ENCODE data around the gene RAB24. TPM values are rescaled to one million over a fixed set of nuclear protein-coding genes. Genes with fewer than 3 reads are reported as not detected.

RAB24 gene
- total and polyA plus RNA-seq, 2 experiments from 2014 or later: 27.1 to 27.7 TPM

- H3K79me2 ChIP-seq (replicated peaks; ENCODE audit: insufficient read depth): peaks cover 84% of the 10 kb centered on the region
- Mint-ChIP-seq H3K4me1 (peaks cover 22% of the 10 kb centered on the region), H3K4me3 (no peak overlapping the region), H3K9me3 (no peaks in the 10 kb centered on the region), H3K27me3 (ENCODE audit: insufficient read depth, low read depth, poor library complexity) (peaks cover 7% of the 10 kb centered on the region), H3K27ac (no peak overlapping the region), H3K36me3 (ENCODE audit: low read depth) (peaks cover 20% of the 10 kb centered on the region)
- no peaks in the 10 kb centered on the region for H3K27me3 ChIP-seq (ENCODE audit: insufficient read depth)
- ATAC-seq (no peak), DNase-seq (ENCODE audit: low spot score) (no peak)
- peaks cover 13% of the 10 kb centered on the region; the same call in 1 of the 2 replicates for H3K36me3 ChIP-seq (ENCODE audit: insufficient read depth)
- H3F3A ChIP-seq (replicated peaks; ENCODE audit: low read depth): 0 out of 2 replicates have a peak, but pooled peaks cover 6% of the 10 kb centered on the region
- TF ChIP-seq STAT1 (IDR thresholded peaks at IDR 0.05; ENCODE audit: unreplicated experiment): no peak
- no peak for TF ChIP-seq ZNF114 (CRISPR knock-in tag; IDR thresholded peaks at IDR 0.05)
- no peak for TF ChIP-seq ZNF331 (CRISPR knock-in tag; IDR thresholded peaks at IDR 0.05; ENCODE audit: low read depth)
- no peak for TF ChIP-seq CREB1 (CRISPR knock-in tag; IDR thresholded peaks at IDR 0.05; ENCODE audit: low read depth)
- TF ChIP-seq JUNB (IDR thresholded peaks at IDR 0.05; ENCODE audit: unreplicated experiment): no peak
- TF ChIP-seq ETS1 (IDR thresholded peaks at IDR 0.05): no peak
- TF ChIP-seq EZH2 (IDR thresholded peaks at IDR 0.05; ENCODE audit: low read depth, unreplicated experiment): no peak
- TF ChIP-seq NANOG (IDR thresholded peaks at IDR 0.05; ENCODE audit: borderline replicate concordance): no peak
- TF ChIP-seq CTCF (conservative IDR thresholded peaks at IDR 0.05; ENCODE audit: low read depth in 2 of 2): no peak
- TF ChIP-seq ZNF462 (CRISPR knock-in tag; IDR thresholded peaks at IDR 0.05): no peak
- H2AFZ ChIP-seq: no peak overlapping the region
- no peak overlapping the region for H3K27ac ChIP-seq (ENCODE audit: low read depth)
- no peak overlapping the region for H3K4me3 ChIP-seq
- H3K9me2 ChIP-seq (ENCODE audit: insufficient read depth): no peaks in the 10 kb centered on the region
- peaks cover 6% of the 10 kb centered on the region for H3K4me1 ChIP-seq (ENCODE audit: insufficient read depth)
- no peak overlapping the region for H3K4me2 ChIP-seq
- peaks cover 29% of the 10 kb centered on the region for H4K20me1 ChIP-seq (replicated peaks; ENCODE audit: insufficient read depth)
Measured at GRCh38 chr5:177347699-177348098, 44.2 kb upstream of the RAB24 start.

Data from GM23338 (cell line).